ENCODE measurements around the gene MUC5B.

MUC5B gene

GRCh38 chr11:1288426-1289151 is 65.7 kb downstream of the MUC5B start:
- no peak for DNase-seq

DNA sequence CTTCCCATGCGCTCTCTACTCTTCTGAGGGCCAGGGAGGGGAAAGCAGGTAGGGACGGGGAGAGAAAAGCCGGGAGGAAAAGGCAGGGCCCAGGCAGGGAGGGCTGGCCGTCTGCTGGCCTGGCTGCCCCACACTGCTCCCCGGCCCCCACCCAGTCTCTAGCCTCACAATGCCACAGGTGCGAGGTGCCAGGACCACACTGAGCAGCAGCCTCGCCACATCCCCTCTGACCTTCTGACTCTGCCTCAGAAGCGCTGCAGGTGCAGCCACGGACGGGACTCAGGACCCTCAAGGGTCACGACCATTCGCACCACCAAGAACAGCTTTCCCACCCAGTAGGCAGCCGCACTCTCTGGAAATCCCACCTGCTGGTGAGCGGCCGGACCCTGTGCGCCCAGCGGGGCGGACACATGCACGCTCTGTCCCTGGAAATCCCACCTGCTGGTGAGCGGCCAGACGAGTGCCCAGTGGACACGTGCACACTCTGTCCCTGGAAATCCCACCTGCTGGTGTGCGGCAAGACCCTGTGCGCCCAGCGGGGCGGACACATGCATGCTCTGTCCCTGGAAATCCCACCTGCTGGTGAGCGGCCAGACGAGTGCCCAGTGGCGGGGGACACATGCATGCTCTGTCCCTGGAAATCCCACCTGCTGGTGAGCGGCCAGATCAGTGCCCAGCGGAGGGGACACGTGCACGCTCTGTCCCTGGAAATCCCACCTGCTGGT is 66.5 kb downstream of the MUC5B start:
- DNase-seq: no peak

- DNase-seq: no peak
Measured at GRCh38 chr11:1290052-1291040, 67.5 kb downstream of the MUC5B start.

- DNase-seq: no peak
Measured at GRCh38 chr11:1291295-1292017, 68.6 kb downstream of the MUC5B start.

GRCh38 chr11:1292018-1292643 is 69.3 kb downstream of the MUC5B start:
- DNase-seq: no peak

DNA sequence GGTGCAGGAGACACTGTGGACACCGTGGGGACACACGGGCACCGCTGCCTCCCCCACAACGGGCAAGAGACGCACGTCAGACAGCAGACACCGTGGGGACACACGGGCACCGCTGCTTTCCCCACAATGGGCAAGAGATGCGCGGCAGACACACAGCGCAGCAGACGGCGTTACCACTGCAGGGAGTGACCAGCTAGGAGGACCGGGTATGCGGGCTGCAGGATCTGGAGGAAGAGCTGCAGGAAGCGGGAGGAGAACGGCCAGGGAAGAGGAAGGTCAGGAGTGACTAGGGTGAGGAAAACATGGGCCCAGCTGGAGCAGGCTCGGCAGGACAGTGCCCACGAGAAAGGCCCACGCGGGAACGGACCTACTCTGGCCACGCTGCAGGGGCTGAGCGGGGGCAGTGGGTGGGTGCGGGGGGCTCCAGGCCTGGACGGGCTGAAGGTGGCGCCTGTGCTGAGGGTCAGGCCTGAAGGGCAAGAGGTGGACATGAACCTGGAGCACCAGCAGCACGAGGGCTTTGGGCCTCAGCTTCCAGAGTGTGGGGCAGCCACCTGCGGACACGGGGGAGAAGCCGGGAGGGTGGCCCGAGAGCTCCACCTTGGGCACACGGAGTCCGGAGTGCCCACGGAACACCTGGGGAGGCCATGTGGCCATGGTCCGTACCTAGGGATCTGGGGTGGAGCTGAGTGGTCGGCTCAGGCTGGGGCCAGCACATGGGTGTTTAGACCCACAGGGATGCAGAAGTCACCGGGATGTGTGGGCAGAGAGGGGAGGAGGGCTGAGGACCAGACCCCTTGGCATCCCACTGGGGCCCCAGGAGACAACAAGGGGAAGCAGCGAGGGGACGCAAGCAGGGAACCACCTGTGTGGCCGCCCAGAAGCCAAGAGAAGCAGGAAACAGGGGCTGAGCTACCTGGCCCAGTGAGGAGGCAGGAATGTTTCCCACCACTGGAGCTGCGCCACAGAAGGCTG is 70.1 kb downstream of the MUC5B start:
- DNase-seq: no peak

DNA sequence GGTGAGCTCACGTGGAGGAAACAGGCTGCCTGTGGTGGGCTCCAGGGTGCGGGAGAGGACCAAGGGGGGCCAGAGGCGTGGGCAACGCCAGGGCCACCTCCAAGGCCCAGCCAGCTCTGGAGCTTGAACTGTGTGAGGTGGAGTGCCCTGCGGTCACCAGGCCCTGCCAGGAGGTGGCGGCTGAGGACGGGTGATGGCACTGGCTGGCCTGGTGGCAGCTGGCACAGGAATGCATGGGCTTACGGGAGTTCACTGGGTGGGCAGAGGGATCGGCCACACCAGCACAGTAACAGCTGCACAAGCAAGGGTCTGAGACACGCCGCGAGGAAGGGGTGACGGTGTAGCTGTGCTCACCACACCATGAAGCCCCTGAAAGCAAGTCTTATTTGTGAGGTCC is 70.8 kb downstream of the MUC5B start:
- peak in 1 of 3 experiments; percentile 5 for DNase-seq

DNA sequence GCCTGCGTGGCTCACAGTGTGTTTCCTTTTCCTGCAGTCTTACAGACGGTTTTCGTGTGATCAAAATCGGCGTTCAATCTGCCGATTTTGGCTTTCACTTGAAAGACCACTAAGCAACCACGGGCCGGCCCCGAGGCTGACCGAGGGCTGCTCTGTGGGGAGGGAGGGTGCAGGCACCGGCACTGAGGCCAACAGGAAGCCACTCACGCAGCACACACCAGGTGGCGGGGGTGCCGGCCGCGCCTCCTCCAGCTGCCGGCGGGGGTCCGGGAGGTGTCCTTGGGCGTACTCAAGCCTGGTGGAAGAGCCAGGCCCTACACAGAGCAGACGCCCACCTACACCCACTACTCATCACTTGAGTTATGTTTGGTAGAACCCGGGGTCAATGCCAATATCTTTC is 72.2 kb downstream of the MUC5B start:
- no peak for DNase-seq

- DNase-seq: no peak
Measured at GRCh38 chr11:1295591-1295990, 72.7 kb downstream of the MUC5B start.

DNA sequence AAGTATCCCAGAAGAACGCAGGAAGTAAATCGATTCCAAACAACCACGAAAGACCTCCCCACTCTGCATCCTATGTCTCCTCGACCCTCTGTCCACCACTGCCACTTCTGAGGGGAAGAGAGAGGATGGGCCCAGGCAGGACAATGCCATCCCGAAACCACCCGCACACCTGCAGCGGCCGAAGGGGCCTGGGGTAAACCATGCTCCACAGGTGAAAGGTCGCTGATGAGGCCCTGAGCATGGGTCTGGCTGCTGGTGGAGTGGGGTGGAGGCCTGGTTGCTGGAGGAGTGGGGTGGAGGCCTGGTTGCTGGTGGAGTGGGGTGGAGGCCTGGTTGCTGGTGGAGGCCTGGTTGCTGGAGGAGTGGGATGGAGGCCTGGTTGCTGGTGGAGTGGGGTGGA is 73.4 kb downstream of the MUC5B start:
- DNase-seq: no peak

- no peak for DNase-seq
Measured at GRCh38 chr11:1297011-1297575, 74.2 kb downstream of the MUC5B start.

DNA sequence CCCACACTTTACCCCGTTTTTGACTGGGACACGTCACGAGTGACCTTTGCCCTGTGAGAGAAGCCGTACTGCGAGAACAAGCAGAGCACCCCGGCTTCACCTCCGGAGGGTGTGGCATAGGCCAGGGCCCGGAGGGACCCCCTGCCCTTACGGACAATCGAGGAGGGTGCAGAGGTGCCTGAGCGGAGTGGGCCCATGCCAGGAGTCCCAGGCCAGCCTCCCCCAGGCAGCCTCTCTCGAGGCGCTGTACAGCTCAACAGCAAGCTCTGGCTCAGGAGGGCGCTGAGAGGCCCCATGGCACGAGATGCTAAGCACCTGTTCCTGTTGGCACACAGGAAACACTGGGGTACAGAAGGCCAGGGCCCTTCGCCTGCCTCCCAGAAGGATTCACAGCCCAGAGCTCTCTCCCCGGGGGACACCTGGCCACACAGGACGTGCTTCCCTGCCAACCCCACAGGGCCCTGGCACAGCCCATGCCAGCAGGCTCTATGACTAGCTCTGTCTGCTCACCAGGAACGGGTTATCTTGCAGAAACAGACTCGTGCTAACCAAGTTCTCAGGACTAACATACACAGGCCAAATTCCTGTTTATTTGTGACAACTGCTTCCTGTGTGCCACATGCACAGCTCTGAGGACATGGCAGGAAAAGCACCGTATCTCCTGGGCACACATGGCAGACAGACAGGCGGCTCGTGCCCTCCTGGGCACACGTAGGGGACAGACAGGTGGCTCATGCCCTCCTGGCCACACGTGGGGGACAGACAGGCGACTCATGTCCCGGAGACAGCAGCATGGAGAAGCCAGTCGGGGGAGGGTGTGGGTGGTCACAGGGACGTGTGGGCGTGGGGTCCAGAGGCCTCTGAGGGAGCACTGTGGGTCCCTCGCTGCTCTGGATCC is 75.0 kb downstream of the MUC5B start:
- no peak for DNase-seq

- DNase-seq: peak; percentile 20 to 65 (median 39)
Measured at GRCh38 chr11:1298695-1299492, 76.0 kb downstream of the MUC5B start.

DNA sequence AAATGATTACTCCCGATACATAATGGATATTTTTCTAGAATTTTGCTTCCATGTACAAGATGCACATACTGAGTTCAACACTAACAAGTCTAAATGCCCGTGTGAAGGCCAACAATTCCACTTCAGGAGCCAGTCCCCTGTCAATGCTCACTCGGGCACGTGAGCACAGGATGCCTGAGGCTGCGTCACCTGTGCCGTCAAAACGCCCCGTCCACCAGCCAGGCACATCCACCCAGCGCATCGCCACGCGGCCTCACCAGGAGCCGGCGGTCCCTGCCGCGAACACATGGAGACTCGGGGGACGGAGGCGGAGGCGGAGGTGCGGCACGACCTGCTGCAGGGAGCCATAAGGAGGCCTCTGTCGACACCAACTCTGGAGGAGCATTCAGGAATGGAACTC is 76.8 kb downstream of the MUC5B start:
- DNase-seq: no peak

- no peak for DNase-seq
Measured at GRCh38 chr11:1300121-1300520, 77.3 kb downstream of the MUC5B start.

- peak in 2 of 3 experiments; percentile 74 to 86 for DNase-seq
Measured at GRCh38 chr11:1300569-1301187, 77.8 kb downstream of the MUC5B start.

DNA sequence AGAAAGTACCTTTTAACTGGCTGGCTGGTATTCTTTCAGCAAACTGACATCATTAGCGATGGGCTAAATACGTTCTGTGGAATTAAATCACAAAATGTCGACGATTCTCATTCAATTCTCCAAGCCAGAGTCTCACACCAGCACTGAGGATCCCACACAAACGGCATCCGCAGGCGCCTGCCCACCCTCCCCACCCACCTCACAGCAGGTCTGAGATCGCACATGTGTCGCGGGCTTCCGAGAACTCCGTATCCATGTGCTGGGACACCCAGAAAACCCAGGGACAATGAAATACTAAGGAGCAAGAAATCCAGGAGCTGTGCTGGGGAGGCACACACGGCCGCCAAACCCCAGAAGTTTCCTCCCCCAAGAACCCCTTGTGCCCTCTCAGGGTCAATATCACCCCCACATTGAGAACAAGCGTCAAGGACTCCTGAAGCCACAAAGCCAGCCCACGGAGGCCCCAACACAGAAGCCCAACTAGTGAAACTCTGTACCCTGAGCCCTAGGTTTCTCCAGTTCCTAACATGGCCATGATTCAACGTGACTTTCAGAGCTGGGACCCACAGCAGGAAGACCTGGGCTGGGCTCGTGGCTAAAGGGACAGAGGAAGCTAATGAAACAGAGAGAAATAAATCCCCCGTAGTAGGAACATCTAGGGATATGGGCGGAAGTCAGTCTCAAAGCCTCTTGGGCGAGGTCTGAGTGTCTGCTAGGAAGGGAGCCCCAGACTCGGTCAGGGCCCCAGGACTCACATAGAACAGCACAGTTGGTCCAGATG is 78.5 kb downstream of the MUC5B start:
- DNase-seq: no peak

All from NCI-H1417 (cell line).